Activated CD8-positive, alpha-beta memory T cell treated with anti-CD3 and anti-CD28 coated beads for 48 hours (primary cell): Measurements from ENCODE around the gene TRMT5.

Experiments used
- DNase-seq, 3 experiments: peaks; one replicate each; pipeline ENCODE4 v3.0.0-alpha.2; 2020; ENCODE audit warnings: low read depth in 2 of 3, low spot score in 2 of 3

The TRMT5 gene

DNA sequence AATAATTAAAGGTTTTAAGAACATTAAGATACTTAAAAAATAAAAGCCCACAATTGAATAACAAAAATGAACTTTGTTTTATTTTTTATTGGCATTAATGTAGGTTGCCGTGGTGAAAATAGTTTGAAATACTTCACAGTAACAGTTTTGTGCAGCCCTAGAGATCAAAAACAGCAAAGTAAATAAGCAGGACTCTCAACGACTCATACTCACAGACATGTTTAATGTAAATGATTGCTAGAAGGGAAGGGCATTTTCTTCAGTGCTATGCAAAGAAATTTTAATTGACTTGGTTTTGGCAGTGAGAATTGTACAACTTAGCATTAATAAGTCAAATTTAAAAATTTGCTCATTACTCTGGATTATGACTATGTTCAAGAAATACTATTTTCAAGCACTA lies 16.0 kb downstream of the TRMT5 start:
- DNase-seq, result no peak

DNA sequence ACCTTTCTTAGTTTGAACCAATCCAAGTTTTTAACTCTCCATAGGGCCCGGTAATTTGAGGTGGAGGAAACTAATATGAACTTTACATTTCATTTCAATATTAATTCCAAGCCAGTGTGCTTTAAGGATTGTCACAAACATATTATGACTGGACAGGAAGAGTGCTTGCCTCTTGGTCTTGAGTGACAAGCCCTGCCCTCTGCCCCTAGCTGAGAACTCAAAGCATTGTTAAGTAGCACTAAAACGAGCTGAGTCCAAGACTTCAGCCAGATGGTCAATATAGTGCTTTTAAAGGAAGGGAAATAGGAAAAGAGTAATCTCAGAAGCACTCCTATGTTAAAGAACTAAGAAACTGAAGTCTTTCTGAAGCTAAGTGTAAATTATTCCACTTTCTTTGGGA lies 17.1 kb downstream of the TRMT5 start:
- DNase-seq, result no peak

- no peak for DNase-seq
Observed at GRCh38 chr14:60958146-60958545, 22.7 kb downstream of the TRMT5 start.

DNA sequence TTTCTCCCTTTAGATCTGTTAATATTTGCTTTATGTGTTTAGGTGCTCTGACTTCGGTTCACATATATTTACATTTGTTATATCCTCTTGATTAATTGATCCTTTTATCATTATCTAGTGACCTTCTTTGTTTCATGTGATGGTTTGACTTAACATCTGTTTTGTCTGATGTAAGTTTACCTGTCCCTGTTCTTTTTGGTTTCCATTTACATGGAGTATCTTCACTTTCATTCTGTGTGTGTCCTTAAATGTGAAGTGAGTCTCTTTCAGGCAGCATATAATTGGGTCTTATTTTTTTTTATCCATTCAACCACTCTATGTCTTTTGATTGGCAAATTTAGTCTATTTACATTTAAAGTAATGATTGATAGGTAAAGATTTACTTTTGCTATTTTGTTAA lies 24.2 kb downstream of the TRMT5 start:
- DNase-seq, result no peak

DNA sequence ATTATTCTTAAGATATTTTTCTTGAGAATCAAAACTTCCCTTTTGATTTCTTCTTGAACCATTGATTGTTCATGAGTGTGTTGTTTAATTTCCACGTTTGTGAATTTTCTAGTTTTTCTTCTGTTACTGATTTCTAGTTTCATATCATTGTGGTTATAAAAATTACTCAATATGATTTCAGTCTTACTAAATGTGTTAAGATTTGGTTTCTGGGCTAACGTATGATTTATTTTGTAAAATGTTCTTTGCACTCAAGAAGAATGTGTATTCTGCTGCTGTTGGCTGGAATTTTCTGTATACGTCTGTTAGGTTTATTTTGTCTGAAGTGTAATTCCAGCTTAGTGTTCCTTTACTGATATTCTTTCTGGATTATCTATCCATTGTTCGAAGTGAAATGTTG lies 24.7 kb downstream of the TRMT5 start:
- no peak for DNase-seq

DNA sequence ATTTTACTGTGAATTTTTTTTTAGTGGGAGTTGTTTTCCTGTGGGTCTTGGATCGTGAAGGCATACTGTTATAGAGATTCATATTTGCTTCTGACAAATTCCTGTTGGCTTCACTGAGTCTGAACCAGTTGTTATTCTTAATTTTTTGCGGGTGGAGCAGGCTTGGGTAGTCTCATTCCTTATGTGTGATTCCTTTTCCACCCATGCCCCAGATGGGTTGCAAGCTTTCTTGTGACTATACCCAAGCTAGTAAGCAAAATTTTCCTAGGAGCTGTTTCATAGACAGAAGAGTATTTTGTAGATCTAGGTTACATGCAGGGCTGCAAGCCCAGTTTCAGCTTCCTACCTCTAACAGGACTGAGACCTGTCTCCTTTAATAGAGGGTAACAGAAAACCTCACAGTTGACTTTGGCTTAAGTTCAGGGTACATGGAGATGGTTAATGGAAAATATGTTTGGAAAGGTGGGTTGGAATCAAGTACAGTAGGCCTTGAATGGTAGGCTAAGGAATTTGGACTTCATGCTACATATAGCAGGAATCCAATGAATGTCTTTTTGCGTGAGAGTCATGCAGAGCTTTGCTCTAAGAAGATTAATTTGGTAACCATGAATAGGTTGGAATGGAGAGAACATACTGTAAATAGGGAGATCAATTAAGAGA lies 29.0 kb downstream of the TRMT5 start:
- no peak for DNase-seq

GRCh38 chr14:60946773-60947172 lies 34.1 kb downstream of the TRMT5 start:
- DNase-seq, result no peak

- no peak for DNase-seq
Observed at GRCh38 chr14:60945984-60946383, 34.9 kb downstream of the TRMT5 start.

DNA sequence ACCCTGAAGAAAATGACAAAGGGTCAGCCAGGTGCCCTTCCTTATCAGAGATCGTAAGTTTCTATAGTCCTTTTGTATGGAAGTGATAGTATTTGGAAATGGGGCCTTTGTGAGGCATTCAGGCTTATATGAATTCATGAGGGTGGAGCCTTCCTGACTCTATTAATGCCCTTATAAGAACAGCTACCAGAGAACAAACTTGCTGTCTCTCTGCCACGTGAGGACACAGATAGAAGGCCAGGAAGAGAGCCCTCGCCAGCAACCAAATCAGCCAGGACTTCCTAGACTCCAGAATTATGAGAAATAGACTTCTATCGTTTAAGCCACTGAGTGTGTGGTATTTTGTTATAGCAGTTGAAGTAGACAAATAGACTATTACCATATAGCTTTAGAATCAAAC lies 36.7 kb downstream of the TRMT5 start:
- DNase-seq, result no peak

GRCh38 chr14:60943637-60944032 lies 37.2 kb downstream of the TRMT5 start:
- no peak for DNase-seq

- no peak for DNase-seq
Observed at GRCh38 chr14:60935319-60935718, 45.6 kb downstream of the TRMT5 start.

- no peak for DNase-seq
Observed at GRCh38 chr14:60933920-60934655, 46.8 kb downstream of the TRMT5 start.

DNA sequence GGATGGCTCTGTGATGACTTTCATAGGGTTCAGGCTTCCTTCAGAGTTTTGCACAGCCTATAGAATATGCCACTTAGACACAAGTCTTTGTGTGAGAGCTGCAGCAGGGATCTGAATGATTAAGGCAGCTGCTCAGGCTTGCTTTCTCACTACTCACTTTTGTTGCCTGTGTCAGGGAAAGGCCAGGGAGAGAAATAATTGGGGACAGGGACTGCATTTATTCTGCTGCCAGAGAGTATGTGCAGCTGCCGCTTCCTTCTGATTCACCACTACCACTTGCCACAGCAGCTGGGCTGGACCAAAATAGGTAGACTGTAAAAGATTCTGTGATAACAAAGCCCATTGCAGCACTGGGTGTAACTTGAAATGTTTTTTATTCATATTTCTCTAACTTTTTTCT lies 49.7 kb downstream of the TRMT5 start:
- DNase-seq, result no peak

- DNase-seq, result no peak
Observed at GRCh38 chr14:60926002-60926401, 54.9 kb downstream of the TRMT5 start.

DNA sequence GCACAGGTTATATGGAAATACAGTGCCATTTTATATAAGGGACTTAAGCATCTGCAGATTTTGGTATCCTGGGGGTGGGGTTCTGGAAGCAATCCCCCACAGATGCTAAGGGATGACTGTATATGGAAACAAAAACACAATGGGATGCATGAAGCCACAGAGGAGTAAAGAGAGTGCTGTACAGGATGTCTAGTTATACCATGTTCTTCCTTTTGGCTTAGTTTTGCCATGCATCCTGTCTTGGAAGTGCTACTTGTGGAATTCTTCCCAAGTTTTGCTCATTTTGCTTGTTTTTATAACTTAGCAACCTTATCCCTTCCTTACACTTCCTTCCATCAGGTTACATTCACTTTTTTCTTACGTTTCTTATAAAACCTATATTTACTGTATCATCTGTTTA lies 55.6 kb downstream of the TRMT5 start:
- DNase-seq, result no peak

DNA sequence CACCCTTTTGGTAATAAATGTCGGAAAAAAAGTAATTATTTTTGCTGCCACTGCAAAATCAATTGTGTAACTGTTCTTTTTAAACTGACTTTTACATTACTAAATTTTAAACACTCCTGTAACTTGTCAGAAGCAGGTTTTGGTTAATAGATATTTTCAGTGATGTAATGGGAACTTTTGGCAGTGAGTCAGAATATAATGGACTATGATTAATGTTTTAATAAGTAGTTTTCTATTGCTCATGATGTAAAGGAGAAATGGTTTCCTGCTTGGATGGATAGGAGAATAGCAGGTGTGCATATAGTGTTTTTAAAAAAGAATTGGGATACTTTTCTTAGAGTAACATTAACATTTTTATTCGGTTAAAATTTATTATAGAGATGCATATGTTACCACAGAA lies 58.8 kb downstream of the TRMT5 start:
- DNase-seq, result no peak
